Measurements from ENCODE around the gene TAF8.

Gene TAF8

DNA sequence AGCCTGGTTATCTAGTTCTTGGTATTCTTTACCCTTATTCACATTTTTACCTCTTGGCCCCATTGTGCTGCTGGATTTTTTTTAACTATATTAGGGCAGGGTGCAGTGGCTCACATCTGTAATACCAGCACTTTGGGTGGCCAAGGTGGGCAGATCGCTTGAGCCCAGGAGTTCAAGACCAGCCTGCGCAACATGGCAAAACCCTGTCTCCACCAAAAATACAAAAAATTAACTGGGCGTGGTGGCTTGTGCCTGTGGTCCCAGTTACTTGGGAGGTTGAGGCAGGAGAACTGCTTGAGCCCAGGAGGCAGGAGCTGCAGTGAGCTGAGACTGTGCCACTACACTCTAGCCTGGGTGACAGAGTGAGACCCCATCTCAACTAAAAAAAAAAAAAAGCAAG, 12.2 kb upstream of the TAF8 start:
- TF ChIP-seq, protein P1, sequence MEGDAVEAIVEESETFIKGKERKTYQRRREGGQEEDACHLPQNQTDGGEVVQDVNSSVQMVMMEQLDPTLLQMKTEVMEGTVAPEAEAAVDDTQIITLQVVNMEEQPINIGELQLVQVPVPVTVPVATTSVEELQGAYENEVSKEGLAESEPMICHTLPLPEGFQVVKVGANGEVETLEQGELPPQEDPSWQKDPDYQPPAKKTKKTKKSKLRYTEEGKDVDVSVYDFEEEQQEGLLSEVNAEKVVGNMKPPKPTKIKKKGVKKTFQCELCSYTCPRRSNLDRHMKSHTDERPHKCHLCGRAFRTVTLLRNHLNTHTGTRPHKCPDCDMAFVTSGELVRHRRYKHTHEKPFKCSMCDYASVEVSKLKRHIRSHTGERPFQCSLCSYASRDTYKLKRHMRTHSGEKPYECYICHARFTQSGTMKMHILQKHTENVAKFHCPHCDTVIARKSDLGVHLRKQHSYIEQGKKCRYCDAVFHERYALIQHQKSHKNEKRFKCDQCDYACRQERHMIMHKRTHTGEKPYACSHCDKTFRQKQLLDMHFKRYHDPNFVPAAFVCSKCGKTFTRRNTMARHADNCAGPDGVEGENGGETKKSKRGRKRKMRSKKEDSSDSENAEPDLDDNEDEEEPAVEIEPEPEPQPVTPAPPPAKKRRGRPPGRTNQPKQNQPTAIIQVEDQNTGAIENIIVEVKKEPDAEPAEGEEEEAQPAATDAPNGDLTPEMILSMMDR (IDR thresholded peaks at IDR 0.05): no peak

DNA sequence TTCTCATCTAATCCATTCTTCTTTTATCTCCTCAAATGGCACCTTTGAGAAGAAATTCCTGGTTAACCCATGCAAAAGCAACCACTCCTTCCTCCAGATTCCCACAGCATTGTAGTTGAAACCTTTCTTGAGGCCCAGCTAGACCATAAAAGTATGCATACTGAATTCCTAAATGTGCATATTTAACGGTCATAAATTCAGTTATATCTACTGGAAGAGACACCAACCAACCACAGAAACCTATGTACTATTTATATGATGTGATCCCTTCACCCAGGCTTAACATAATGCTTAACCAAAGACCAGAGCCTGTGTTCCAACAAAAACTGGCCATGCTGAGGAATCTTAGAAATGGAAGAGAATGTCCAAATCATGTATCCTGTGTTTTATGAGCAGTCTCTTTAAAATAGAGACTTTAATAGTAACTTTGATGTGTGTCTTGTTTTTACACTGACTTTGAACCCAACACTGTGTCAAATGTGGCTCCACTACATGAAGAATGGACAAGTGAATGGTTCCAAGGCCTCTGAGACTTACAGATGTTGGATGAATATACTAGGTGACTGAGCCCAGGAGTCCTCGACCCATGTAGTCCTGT, 11.4 kb upstream of the TAF8 start:
- TF ChIP-seq, protein P1 (IDR thresholded peaks at IDR 0.05): no peak

DNA sequence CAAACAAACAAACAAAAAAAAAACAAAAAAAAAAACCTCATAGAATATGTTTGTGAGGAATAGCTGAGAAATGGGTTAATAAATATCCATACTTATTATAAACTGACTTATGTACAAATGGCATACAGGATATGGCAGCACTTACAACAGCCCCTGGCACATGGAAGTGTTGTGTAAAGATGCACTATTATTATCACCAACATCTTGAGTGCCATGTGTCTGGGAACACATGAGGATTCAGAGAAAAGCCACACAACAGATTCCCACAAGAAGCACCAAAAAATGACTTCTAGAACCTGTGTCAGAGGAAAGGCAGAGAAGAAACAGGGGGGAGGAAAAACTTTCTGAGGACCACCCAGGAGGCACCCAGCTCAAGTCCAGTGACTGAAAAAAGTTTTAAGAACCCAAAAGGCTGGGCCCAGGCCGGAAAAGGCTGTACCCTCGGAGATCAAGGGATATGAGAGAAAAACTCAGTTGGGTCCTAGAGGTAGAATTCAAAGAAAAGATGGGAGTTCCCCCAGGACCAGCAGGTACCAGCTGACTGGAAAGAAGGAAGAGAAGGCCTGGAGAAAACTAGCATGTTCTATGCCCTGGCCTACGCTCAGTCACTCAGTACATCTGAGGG, 9.4 kb upstream of the TAF8 start:
- TF ChIP-seq, protein P1 (IDR thresholded peaks at IDR 0.05): no peak

DNA sequence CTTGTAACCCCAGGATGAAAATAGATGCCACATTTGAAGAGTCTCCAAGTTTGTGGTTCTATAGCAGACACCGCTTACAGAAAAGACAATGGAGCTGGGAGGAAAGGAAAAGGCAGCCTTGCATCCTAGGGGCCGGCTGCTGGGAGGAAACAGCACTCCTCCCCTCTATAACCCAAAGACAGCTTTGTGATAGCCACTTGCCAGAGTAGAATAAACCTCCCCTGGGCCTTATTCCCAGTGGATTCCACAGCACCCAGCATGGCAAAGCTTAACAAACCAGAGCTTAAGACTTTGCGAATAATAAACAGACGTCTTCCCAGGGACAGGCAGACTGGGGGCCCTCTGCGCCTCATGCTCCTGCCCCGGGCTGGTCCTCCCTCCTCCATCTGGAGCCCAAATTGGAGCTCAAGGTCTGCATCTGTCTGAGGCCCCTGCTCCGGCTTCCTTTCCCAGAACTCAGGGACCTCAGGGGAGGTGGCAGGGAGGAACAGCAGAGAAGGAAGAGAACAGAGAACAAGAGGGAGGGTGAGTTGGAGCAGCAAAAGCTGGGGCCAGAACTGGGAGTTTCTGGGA, 8.8 kb upstream of the TAF8 start:
- TF ChIP-seq, protein P1 (IDR thresholded peaks at IDR 0.05): no peak

DNA sequence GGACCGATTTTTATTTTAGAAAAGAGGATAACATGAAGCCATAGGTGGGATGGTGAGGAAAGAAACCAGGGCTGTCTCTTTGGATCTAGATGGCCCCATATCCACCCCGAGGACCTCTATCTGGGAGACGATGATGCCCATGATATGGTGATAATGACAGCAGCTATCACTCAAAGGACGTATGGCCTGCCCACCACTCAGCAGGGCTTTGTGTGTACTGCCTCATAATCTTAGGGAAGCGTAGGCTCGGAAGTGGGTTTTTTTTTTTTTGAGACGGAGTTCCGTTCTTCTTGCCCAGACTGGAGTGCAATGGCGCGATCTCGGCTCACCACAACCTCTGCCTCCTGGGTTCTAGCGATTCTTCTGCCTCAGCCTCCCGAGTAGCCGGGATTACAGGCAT, 8.2 kb upstream of the TAF8 start:
- TF ChIP-seq, protein P1 (IDR thresholded peaks at IDR 0.05): no peak

DNA sequence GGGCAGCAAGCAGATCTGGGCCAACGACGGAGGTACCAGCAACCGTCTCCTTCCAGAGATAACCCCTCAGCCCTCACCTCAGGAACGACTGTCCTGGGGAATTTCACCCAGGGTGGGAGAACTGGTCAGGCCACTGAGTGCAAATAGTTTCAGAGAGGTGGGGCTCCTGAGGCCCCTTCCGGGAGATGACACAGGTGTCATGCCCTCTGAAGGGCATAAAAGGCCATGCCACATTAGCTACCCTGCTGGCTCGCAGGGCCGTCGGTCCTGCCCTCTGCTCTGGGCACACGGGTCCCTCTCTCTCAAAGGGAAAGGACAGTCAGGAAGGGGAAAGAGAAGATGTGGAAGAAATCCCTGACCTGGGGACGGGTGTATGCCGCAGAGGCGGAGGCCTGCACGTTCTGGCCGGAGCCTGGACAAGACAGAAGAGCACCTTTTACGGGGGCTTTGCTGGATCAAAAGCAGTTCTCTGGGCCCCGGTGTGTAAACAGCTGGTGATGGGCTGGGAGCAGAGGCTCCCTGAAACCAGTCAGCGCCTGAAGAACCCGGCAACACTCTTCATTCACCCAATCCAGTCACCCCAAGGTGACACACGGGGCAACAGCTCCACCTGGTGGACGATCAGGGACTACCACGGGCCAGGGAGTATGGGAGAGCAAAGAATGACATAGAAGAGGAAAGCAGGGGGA, 6.4 kb upstream of the TAF8 start:
- TF ChIP-seq, protein P1 (IDR thresholded peaks at IDR 0.05): peak; percentile 71

DNA sequence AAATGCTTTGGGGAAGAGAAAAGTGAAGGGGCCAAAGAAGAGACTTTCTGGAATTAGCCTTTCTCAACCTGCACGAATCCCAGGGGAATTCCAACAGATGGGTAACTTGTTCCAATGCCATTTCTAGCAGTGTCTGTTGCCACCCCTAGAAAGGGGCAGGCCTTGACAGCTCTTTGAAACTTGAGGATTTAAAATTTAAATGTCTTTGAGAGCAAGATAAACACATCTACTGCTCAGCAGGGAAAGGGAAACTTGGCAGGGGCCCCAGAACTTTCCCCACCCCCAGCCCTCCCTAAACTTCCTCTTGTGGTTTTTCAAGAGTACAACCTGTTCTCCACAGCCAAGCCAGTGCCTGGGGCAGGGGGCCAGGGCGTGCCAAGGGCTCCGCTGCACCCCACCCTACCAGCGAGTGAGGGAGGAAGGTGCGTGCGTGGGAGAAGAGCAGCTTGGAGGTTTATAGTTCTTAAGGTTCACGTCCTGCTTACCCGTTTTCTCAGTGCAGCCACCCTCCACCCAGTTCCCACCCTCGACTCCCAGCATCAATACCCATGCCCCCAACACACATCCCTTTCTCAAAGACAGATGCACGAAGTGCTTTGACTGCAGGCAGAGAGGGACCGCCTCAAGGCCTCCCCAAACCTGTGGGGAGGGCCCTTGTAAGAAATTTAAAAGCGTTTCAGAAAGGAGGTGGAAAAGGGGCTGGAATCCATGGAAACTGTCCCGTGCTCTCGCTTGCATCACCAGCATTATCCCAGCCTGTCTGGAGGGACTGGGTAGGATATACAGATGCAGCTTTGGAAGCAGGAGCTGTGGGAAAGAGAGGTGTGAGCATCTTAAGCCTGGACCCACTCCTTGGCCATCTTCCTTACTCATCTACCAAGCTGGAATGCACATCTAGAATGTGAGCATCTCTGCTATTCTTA, 4.5 kb upstream of the TAF8 start:
- TF ChIP-seq, protein P1 (IDR thresholded peaks at IDR 0.05): no peak
